HEK293T (cell line): ENCODE data around the gene XRCC1.

Source experiments
- CTCF ChIA-PET: fragments of 350-600 bp; formaldehyde crosslinking; extraction: SDS; loops from one replicate; lab custom pipeline; 2021; ENCODE audit warnings: antibody characterized with exemption, inconsistent platforms; lab: Yijun Ruan, JAX
- POLR2A ChIA-PET: fragments of 350-600 bp; formaldehyde crosslinking; extraction: SDS; loops from one replicate; lab custom pipeline; 2020; ENCODE audit warnings: antibody characterized with exemption, inconsistent platforms; lab: Yijun Ruan, JAX
- DNase-seq: peaks from one replicate; pipeline ENCODE4 v3.0.0; 2012; ENCODE audit warnings: mixed read lengths; ENCODE audit errors: extremely low spot score
- ARNT ChIP-seq: fragments of 450-650 bp; IDR thresholded peaks from 2 replicates; pipeline ENCODE4 v1.6.1; 2017; ENCODE audit warnings: mild to moderate bottlenecking
- BHLHE40 ChIP-seq: fragments of 450-650 bp; IDR thresholded peaks from 2 replicates; pipeline ENCODE4 v1.6.1; 2016; ENCODE audit warnings: mild to moderate bottlenecking, moderate library complexity, borderline replicate concordance
- CTBP1 ChIP-seq: fragments of 450-650 bp; IDR thresholded peaks from 2 replicates; pipeline ENCODE4 v1.6.1; 2016; ENCODE audit warnings: borderline replicate concordance
- ELF4 ChIP-seq: fragments of 450-650 bp; IDR thresholded peaks from 2 replicates; pipeline ENCODE4 v1.6.1; 2017; ENCODE audit warnings: antibody characterized with exemption
- FOXA1 ChIP-seq: fragments of 450-650 bp; IDR thresholded peaks from 2 replicates; pipeline ENCODE4 v1.6.1; 2016; ENCODE audit warnings: mild to moderate bottlenecking
- FOXK2 ChIP-seq: fragments of 450-650 bp; IDR thresholded peaks from 2 replicates; pipeline ENCODE4 v1.6.1; 2016; ENCODE audit warnings: mild to moderate bottlenecking
- FOXM1 ChIP-seq: fragments of 450-650 bp; IDR thresholded peaks from 2 replicates; pipeline ENCODE4 v1.6.1; 2017; ENCODE audit warnings: mild to moderate bottlenecking, borderline replicate concordance
- HDGF ChIP-seq: fragments of 450-650 bp; IDR thresholded peaks from 2 replicates; pipeline ENCODE4 v1.6.1; 2017; ENCODE audit warnings: antibody characterized with exemption, borderline replicate concordance
- L3MBTL2 ChIP-seq: fragments of 450-650 bp; conservative IDR thresholded peaks from 2 replicates; pipeline ENCODE4 v1.6.1; 2016; ENCODE audit warnings: mild to moderate bottlenecking
- LEF1 ChIP-seq: fragments of 450-650 bp; IDR thresholded peaks from 2 replicates; pipeline ENCODE4 v1.6.1; 2017; ENCODE audit warnings: mild to moderate bottlenecking, borderline replicate concordance
- NFRKB ChIP-seq: fragments of 450-650 bp; IDR thresholded peaks from 2 replicates; pipeline ENCODE4 v1.6.1; 2016; ENCODE audit warnings: mild to moderate bottlenecking, moderate library complexity
- PKNOX1 ChIP-seq: fragments of 450-650 bp; IDR thresholded peaks from 2 replicates; pipeline ENCODE4 v1.6.1; 2016
- SP1 ChIP-seq: fragments of 450-650 bp; IDR thresholded peaks from 2 replicates; pipeline ENCODE4 v1.6.1; 2017
- SUZ12 ChIP-seq: fragments of 450-650 bp; IDR thresholded peaks from 2 replicates; pipeline ENCODE4 v1.6.1; 2016; ENCODE audit warnings: mild to moderate bottlenecking
- TARDBP ChIP-seq: fragments of 450-650 bp; IDR thresholded peaks from 2 replicates; pipeline ENCODE4 v1.6.1; 2016
- ZNF384 ChIP-seq: fragments of 450-650 bp; IDR thresholded peaks from 2 replicates; pipeline ENCODE4 v1.6.1; 2016

XRCC1 gene

DNA sequence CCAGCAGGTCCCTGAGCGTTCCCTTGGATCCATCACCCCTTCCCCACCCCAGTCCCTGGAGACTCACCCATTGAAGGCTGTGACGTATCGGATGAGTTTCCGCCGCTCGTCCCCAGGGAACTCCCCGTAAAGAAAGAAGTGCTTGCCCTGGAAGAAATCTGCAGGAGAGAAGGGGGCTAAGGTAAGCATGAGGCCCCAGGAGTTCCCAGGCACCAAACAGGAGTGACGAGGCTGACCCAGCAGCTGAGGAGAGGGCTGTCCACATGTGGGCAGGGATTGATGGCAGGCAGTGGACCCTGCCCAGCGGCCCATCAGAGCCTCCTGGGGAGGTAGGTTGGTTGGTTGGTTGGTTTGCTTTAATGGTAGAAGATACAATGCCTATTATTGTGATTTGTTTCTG lies 31.2 kb downstream of the XRCC1 start:
- DNase-seq: no peak
- CTCF ChIA-PET: no interaction called here
- TF ChIP-seq FOXA1: no peak
- no peak for TF ChIP-seq L3MBTL2
- no peak for TF ChIP-seq NFRKB
- TF ChIP-seq SP1: no peak
- no peak for TF ChIP-seq ARNT
- no peak for TF ChIP-seq PKNOX1
- TF ChIP-seq FOXM1: no peak
- TF ChIP-seq CTBP1: no peak
- POLR2A ChIA-PET: no interaction called here

DNA sequence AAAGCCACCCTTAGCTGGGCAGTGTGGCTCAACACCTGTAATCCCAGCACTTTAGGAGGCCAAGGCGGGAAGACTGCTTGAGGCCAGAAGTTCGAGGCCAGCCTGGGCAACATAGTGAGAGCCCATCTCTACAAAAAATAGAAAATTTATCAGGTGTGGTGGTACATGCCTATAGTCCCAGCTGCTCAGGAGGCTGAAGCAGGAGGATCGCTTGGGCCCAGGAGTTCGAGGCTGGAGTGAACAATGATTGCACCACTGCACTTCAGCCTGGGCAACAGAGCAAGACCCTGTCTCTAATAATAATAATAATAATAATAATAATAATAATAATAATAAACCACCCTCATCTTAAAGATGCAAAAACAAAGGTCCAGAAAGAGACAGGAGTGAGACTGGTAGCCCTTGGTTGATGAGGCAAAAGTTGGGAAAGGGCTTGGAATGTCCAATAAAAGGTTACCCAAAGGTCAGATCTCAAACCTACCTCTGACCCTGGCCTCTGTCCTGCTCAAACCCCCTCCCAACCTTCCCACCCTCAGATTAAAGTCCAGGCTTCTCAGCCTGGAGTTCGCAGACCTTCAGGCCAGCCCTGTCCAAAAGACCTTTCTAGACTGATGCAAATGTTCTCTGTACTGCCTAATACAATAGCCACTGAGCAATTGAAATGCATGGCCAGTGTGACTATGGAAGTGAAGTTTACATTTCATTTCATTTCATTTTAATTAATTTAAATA lies 33.2 kb downstream of the XRCC1 start:
- DNase-seq: no peak
- ChIA-PET CTCF (no interaction called here), POLR2A (no interaction called here)
- TF ChIP-seq FOXK2 (no peak), L3MBTL2 (no peak), FOXM1 (no peak), HDGF (no peak), NFRKB (no peak), SP1 (no peak), ELF4 (no peak), LEF1 (no peak), ARNT (no peak), SUZ12 (no peak), FOXA1 (no peak), ZNF384 (no peak), PKNOX1 (no peak), TARDBP (no peak), CTBP1 (no peak), BHLHE40 (no peak)

DNA sequence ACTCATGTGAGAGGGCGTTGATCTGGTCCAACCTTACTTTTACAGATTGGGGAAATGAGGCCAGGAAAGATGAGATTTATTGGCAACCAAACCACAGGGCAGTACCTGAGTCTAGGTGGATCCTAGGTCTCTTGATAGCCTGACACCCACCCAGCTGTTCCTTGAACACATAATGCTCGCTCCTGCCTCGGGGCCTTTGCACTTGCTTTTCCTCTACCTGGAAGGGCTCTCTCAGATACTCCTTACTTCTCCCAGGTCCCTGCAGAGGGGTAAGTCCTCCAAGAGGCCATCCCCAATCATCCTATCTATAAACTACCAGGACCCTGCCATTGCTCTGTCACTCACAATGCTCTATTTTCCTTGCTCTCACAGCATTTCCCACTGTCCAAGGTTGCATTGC lies 34.9 kb downstream of the XRCC1 start:
- DNase-seq: no peak
- POLR2A ChIA-PET: no interaction called here
- TF ChIP-seq PKNOX1 (no peak), FOXA1 (no peak), ZNF384 (no peak), NFRKB (no peak)
- CTCF ChIA-PET: no interaction called here

GRCh38 chr19:43538922-43539321 lies 36.4 kb downstream of the XRCC1 start:
- POLR2A ChIA-PET: no interaction called here
- CTCF ChIA-PET: no interaction called here
- DNase-seq: no peak
- no peak for TF ChIP-seq TARDBP
- no peak for TF ChIP-seq HDGF
- TF ChIP-seq SUZ12: no peak
- no peak for TF ChIP-seq FOXM1
- no peak for TF ChIP-seq ARNT
- no peak for TF ChIP-seq CTBP1
- TF ChIP-seq NFRKB: no peak
- no peak for TF ChIP-seq SP1
- TF ChIP-seq BHLHE40: no peak
- TF ChIP-seq FOXA1: no peak
- no peak for TF ChIP-seq L3MBTL2
- no peak for TF ChIP-seq ELF4
- no peak for TF ChIP-seq ZNF384
- no peak for TF ChIP-seq FOXK2
- no peak for TF ChIP-seq PKNOX1
- no peak for TF ChIP-seq LEF1

DNA sequence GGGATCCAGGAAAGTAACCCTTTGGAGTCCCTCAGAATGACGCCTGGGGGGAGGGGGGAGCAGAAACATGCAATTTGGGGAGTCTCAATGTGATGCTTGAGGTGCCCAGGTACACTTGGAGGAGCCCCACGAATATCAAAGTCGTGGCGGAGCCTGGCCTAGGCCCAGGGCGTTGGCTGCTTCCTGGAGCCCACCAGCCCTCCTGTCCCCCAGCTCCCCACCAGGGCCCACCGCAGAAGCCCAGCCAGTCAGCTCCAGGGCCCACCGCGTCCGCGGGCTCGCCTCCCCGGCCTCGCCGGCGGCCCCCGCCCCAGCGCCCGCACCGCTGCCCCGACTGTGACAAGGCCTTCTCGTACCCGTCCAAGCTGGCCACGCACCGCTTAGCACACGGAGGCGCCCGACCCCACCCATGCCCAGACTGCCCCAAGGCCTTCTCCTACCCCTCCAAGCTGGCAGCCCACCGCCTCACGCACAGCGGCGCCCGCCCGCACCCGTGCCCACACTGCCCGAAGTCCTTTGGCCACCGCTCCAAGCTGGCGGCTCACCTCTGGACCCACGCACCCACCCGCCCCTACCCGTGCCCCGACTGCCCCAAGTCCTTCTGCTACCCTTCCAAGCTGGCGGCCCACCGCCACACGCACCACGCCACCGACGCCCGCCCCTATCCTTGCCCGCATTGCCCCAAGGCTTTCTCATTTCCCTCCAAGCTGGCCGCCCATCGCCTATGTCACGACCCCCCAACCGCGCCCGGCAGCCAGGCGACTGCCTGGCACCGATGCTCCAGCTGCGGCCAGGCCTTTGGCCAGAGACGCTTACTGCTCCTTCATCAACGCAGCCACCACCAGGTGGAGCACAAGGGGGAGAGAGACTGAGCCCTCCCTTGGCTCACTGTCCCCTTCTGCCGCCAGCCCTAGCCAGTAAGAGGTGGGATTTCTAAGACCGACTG lies 40.2 kb downstream of the XRCC1 start:
- TF ChIP-seq CTBP1 (no peak), ZNF384 (no peak), SUZ12 (no peak), ARNT (no peak), HDGF (no peak), FOXM1 (no peak), SP1 (no peak), FOXK2 (no peak), NFRKB (no peak), L3MBTL2 (no peak)
- peak; percentile 49 for DNase-seq
- ChIA-PET POLR2A (no interaction called here), CTCF (interaction anchor here (0.5 to 1.9 kb wide), 5 partner anchors 16 to 109 kb away, joined by 3 to 6 read pairs (median 4); partner anchors contain the start of genes PHLDB3 and XRCC1)
